IPS-18c (cell line): Measurements from ENCODE around the gene SUN3.

Experiments
- H3K4me3 ChIP-seq: 2 replicates; pipeline ENCODE4 v1.7.0; 2013; ENCODE audit warnings: low read depth, mild to moderate bottlenecking, low read length, moderate library complexity; ENCODE audit not compliant: insufficient read depth
- H3K9me3 ChIP-seq: one replicate; pipeline ENCODE4 v1.6.1; 2013; ENCODE audit warnings: mild to moderate bottlenecking, low read length, moderate library complexity; ENCODE audit not compliant: control insufficient read depth, insufficient read depth

SUN3 gene

GRCh38 chr7:48028938-48029337 lies at the start of gene SUN3:
TSS of gene SUN3 (minus strand) at chr7:48029107. CDS start at chr7:48028938, 169 bp downstream.
- H3K9me3 ChIP-seq: no peaks in the 10 kb centered on the region
- H3K4me3 ChIP-seq: no peak within 1 kb of the TSS

- no peaks in the 10 kb centered on the region for H3K9me3 ChIP-seq
- H3K4me3 ChIP-seq: no peak overlapping the region
These were observed 49.6 kb upstream of the SUN3 start for GRCh38 chr7:48078470-48078869.

GRCh38 chr7:48077423-48077822 lies 48.5 kb upstream of the SUN3 start:
- Histone ChIP-seq H3K4me3 (no peak overlapping the region), H3K9me3 (no peaks in the 10 kb centered on the region)

GRCh38 chr7:48074204-48074654 lies 45.3 kb upstream of the SUN3 start:
- H3K4me3 ChIP-seq: no peak overlapping the region
- no peaks in the 10 kb centered on the region for H3K9me3 ChIP-seq

GRCh38 chr7:48067475-48067874 lies 38.6 kb upstream of the SUN3 start:
- Histone ChIP-seq H3K4me3 (no peak overlapping the region), H3K9me3 (no peaks in the 10 kb centered on the region)

- H3K9me3 ChIP-seq: no peaks in the 10 kb centered on the region
These were observed 35.1 kb upstream of the SUN3 start for GRCh38 chr7:48063985-48064384.

GRCh38 chr7:48059706-48060105 lies 30.8 kb upstream of the SUN3 start:
- H3K4me3 ChIP-seq: no peak overlapping the region
- H3K9me3 ChIP-seq: no peaks in the 10 kb centered on the region

More at GRCh38 chr7:48063985-48064384, 35.1 kb upstream of the SUN3 start:
- no peak overlapping the region for H3K4me3 ChIP-seq

GRCh38 chr7:48058990-48059389 lies 30.1 kb upstream of the SUN3 start:
- H3K9me3 ChIP-seq: no peaks in the 10 kb centered on the region
- no peak overlapping the region for H3K4me3 ChIP-seq

GRCh38 chr7:48053736-48054135 lies 24.8 kb upstream of the SUN3 start:
- H3K9me3 ChIP-seq: no peaks in the 10 kb centered on the region
- no peak overlapping the region for H3K4me3 ChIP-seq

- H3K9me3 ChIP-seq: no peaks in the 10 kb centered on the region
- H3K4me3 ChIP-seq: no peak overlapping the region
These were observed 23.8 kb upstream of the SUN3 start for GRCh38 chr7:48052748-48053147.

- Histone ChIP-seq H3K9me3 (no peaks in the 10 kb centered on the region), H3K4me3 (no peak overlapping the region)
These were observed 20.9 kb upstream of the SUN3 start for GRCh38 chr7:48049850-48050249.

- no peak overlapping the region for H3K4me3 ChIP-seq
- H3K9me3 ChIP-seq: no peaks in the 10 kb centered on the region
These were observed 19.2 kb upstream of the SUN3 start for GRCh38 chr7:48048113-48048512.

- Histone ChIP-seq H3K4me3 (no peak overlapping the region), H3K9me3 (no peaks in the 10 kb centered on the region)
These were observed 17.6 kb upstream of the SUN3 start for GRCh38 chr7:48046458-48046857.

GRCh38 chr7:48045195-48045765 lies 16.4 kb upstream of the SUN3 start:
- no peak overlapping the region for H3K4me3 ChIP-seq
- H3K9me3 ChIP-seq: no peaks in the 10 kb centered on the region

GRCh38 chr7:48042636-48043035 lies 13.7 kb upstream of the SUN3 start:
- no peak overlapping the region for H3K4me3 ChIP-seq
- no peaks in the 10 kb centered on the region for H3K9me3 ChIP-seq

- no peaks in the 10 kb centered on the region for H3K9me3 ChIP-seq
- no peak overlapping the region for H3K4me3 ChIP-seq
These were observed 13.3 kb upstream of the SUN3 start for GRCh38 chr7:48042216-48042615.

- no peaks in the 10 kb centered on the region for H3K9me3 ChIP-seq
These were observed 12.7 kb upstream of the SUN3 start for GRCh38 chr7:48041653-48041970.

GRCh38 chr7:48040944-48041652 lies 12.2 kb upstream of the SUN3 start:
- no peak overlapping the region for H3K4me3 ChIP-seq
- H3K9me3 ChIP-seq: no peaks in the 10 kb centered on the region

More at GRCh38 chr7:48041653-48041970, 12.7 kb upstream of the SUN3 start:
- H3K4me3 ChIP-seq: no peak overlapping the region
